ENCODE data around the gene KCNK15.

The KCNK15 gene

DNA sequence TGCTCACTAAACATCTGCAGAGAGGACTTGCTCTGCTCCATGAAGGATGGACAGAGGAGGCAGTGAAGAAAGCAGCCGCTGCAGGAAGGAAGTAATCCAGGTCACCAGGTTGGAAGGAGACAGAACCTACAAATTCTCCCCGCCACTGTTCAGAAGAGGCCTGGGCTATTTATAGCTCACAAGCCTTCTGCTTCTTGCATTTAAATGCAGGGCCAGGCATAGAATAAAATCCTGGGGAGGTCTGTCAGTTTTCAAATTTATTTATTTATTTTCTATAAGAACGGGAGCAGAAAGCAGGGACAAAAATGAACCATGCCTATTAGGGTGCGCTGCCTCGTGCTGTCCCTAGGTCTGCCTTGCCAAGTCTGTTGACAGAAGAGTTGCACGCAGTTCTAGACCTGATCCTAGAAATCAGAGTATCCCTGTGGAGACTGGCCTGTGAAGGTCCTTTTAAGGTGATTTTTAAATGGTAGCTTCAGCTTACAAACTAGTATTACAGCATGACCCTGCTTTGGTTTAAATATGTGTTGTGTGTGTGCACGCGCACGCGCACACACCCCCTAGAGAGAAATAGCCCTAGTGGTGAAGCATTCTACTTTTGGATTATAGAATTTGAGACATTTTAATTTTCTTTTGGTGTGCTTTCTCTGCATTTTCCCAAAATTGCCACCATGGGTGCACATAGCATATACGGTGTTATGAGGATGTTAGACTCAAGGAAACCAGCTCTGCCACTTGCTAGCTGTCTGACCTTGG is 45.2 kb downstream of the KCNK15 start:
- DNase-seq = no peak

DNA sequence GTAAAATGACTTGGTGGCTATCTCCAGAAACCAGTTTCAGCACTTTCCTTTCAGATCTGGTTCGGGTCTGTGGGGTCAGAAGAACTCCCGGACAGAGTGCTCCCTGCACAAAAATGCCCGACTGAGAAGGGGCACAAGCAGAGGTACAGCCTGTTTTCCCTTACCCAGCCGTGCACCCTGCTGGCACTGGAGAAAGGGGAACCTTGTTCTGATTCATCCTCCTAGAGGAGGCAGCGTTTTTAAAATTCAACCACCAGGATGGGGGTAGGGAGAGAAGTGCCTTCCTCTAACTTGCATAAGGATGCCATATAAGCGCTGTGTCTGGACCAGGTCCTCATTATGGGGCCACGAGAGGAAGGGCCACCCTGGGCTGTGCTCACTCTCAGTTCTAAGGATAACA is 47.1 kb downstream of the KCNK15 start:
- DNase-seq = no peak

DNA sequence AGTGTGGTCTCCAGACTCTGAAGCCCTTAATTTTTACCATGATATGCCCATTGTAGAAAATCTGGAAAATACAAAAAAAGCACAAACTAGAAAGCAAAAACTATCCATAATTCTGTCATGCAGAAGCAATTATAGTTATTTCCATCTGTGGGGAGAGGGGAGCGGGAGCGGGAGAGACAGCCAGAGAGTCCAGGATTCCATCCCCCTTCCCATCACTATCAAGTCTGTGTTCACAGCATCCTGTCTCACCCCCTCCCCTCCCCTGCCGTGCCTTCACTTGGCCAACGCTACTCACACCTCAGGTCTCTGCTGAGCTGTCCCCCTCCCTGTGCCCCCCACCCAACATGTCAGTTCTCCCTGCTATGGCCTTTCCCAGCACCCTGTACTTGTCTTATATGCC is 50.2 kb downstream of the KCNK15 start:
- DNase-seq = no peak

DNA sequence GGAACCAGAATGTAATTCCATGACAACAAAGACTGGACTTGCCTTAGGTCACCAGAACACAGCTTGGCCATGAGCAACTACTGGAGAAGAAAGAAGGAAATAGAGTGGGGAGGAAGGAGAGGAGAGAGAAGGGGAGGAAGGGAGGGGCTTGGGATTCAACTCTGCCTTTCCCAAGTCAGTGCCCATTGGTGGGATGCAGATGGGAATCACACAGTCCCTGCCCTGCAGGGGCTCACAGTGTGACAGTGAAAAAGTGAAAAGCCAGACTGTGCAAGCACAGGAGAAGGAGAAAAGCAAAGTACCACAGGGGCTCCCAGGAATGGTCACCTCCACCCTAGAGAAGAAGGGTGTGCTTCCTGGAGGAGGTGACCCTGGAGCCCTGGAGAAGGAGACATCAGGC is 50.6 kb downstream of the KCNK15 start:
- DNase-seq = no peak

DNA sequence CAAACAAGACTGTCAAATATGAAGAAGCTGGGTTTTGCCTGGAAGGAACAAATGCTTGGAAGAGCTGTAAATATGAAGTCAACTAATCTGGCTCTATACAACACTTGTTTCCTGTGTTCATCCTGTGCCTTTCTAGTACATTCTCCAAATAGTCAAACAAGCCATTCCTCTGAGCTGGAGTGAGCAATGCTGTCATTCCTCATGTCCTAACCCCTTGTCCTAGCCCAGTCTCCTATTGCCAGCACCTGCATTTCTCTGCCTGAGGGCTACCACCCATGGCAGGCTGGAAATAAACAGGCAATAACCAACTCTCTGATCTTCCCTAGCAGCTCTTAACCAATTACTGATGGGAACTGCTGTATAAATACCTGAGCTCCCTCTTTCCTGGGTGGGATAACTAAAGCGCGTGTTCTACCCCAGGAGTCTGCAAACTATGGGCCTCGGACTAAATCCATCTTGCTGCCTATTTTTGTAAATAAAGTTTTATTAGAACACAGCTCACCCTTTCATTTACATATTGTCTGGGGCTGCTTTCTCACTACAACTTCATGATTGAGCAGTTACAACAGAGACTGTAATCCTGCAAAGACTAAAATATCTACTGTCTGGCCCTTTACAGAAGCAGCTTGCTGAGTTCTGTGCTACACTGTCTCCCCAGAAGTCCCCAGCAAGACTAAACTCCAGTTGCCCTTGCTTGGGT is 51.2 kb downstream of the KCNK15 start:
- no peak for DNase-seq

DNA sequence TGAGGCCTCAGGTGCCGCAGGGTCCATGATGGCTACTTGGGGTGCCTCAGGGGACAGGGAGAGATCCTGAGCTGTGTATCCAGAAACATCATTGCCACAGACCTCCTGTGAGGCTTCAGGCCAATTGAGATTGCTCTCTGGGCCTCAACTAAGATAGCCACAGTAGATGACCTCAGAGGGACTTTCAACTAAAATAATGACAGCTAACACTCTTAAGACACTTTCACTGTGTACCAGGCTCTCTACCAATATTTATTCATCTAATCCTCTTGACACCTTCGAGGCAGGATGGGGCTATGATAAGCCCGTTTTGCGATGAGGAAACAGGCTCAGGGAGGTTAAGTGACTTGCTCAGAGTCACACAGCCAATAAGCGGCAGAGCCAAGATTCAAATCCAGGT is 54.0 kb downstream of the KCNK15 start:
- no peak for DNase-seq

DNA sequence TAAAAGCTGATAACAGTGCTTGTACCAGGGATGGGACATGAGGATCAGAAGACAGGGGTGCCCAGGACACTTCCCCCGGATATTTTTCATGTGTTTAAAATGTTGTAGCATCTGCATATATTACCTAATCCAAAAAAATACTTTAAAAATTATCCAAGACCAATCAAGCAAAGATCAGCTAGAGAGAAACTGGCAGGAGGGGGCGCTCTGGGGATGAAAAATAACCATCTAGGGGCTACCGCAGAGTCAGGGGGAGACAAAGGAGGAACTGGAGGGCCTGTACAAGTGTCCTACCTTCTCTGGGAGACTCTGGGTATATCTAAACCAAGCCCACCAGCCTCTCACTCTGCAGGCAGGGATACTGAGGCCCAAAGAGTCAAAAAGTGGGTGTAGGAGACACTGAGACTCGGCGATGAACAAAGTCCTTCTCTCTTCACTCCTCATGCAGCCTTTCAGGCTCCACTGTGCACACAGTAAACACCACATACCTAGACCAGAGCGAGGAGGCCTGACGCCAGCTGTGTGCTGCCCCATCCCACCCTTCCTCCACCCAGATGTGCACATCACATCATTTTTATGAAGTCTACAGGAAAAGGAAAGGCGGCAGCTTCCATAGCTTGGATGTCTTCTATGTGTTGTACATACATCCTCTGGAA is 54.9 kb downstream of the KCNK15 start:
- peak in 1 of 2 donors; percentile 4 for DNase-seq
